Measurements from ENCODE around the gene BMS1.

DNA sequence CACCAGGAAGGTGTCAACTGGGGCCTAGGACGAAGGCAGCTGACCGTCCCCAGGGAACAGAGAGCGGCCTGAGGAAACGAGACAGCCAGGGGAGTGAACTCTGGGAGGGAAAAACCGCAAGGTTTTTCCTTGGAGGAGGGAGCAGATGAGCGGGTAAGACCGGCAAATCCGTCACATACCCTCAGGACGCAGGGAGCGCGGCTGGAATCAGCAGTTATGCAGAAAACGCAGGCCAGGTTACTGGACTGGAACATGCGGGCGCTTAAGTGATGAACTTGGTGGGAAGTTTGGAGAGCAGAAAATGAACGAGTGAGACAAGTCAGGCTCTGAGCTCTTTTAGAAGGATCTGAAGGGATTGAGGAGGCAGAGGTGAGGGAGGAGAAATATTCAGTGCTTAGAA, 76.7 kb downstream of the BMS1 start:
- TF ChIP-seq TCF7L2 (IDR thresholded peaks at IDR 0.05; ENCODE audit: low read depth, low read length) (no peak), POLR2AphosphoS5 (IDR thresholded peaks at IDR 0.05; ENCODE audit: low read depth, low read length) (no peak)
